ENCODE data around the gene SPATA3. TPM values are rescaled to one million over a fixed set of nuclear protein-coding genes. Genes with fewer than 3 reads are reported as not detected.

SPATA3 gene
- total RNA-seq, 2 donors from 2014 or later, result not detected

DNA sequence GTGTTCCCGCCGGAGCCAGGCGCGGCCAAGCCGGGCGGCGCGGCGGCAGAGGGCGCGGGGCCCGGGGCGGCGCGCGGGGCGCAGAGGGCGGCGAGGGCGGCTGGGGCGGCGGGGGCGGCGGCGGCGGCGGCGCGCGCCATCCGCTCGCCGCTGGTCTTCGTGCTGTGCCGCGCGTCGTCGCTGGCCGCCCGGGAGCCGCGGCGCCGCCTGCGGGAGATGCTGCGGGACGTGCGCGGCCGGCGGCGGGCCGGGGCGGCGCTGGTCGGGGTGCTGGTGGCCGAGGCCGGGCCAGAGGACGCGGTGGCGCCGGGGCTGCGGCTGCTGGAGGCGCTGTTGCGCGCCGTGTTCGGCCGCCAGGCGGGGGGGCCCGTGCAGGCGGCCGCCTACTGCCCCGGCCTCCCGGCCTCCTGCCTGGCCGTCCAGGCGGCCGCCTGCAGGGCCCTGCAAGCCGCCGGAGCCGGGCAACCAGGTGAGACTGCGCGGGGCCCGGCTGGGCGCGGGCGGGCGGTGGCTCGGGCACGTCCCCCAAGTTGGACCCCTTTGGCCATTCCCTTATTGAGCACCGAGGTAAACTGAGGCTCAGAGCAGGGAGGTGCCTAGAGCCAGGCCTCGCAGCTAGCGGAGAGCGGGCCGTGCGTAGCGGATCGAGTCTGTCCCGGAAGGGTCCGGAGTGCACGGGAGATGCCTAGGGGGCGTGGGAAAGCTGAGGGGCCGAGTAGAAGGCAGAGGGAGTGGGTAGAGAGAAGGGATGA is 42.0 kb downstream of the SPATA3 start:
- Histone ChIP-seq H3K36me3 (ENCODE audit: control insufficient read depth, insufficient read depth, low read length) (no peaks in the 10 kb centered on the region), H3K27me3 (ENCODE audit: control insufficient read depth, insufficient read depth, low read length, poor library complexity, severe bottlenecking) (peaks cover 67% of the 10 kb centered on the region), H3K4me3 (ENCODE audit: low read length) (peak overlapping the region; percentile 69), H3K27ac (ENCODE audit: low read depth, low read length) (no peak overlapping the region), H3K9me3 (ENCODE audit: control insufficient read depth, low read length) (no peaks in the 10 kb centered on the region), H3K9ac (ENCODE audit: extremely low read depth, low read length, poor library complexity, severe bottlenecking) (no peak overlapping the region), H3K4me1 (ENCODE audit: control insufficient read depth, insufficient read depth, low read length) (no peaks in the 10 kb centered on the region)
- H3K27ac Mint-ChIP-seq, result no peak overlapping the region
- H3K36me3 Mint-ChIP-seq (ENCODE audit: low read depth), result no peaks in the 10 kb centered on the region
- peaks cover 66% of the 10 kb centered on the region for H3K27me3 Mint-ChIP-seq (ENCODE audit: insufficient read depth)
- peaks cover 10% of the 10 kb centered on the region for H3K4me1 Mint-ChIP-seq
- 1 to 5% methylated on average over 8 to 104 of the region's 104 CpGs for WGBS, 2 experiments (ENCODE audit: insufficient coverage in 1 of 2, insufficient read length in 1 of 2)
- H3K4me3 Mint-ChIP-seq, result peak overlapping the region; percentile 46
- H3K9me3 Mint-ChIP-seq, result no peaks in the 10 kb centered on the region
- DNase-seq, result peak; percentile 71
- TF ChIP-seq CTCF (conservative IDR thresholded peaks at IDR 0.05), result peak; percentile 23

- Histone ChIP-seq H3K4me3 (ENCODE audit: low read length) (peak overlapping the region; percentile 69), H3K27ac (ENCODE audit: low read depth, low read length) (no peak overlapping the region), H3K9ac (ENCODE audit: extremely low read depth, low read length, poor library complexity, severe bottlenecking) (no peak overlapping the region), H3K4me1 (ENCODE audit: control insufficient read depth, insufficient read depth, low read length) (no peaks in the 10 kb centered on the region), H3K27me3 (ENCODE audit: control insufficient read depth, insufficient read depth, low read length, poor library complexity, severe bottlenecking) (peaks cover 60% of the 10 kb centered on the region), H3K9me3 (ENCODE audit: control insufficient read depth, low read length) (no peaks in the 10 kb centered on the region), H3K36me3 (ENCODE audit: control insufficient read depth, insufficient read depth, low read length) (no peaks in the 10 kb centered on the region)
- H3K9me3 Mint-ChIP-seq, result no peaks in the 10 kb centered on the region
- DNase-seq, result peak; percentile 63
- no peak overlapping the region for H3K27ac Mint-ChIP-seq
- peak overlapping the region; percentile 46 for H3K4me3 Mint-ChIP-seq
- 32 to 42% methylated on average over 6 to 20 of the region's 21 CpGs for WGBS, 2 experiments (ENCODE audit: insufficient coverage in 1 of 2, insufficient read length in 1 of 2)
- TF ChIP-seq CTCF (conservative IDR thresholded peaks at IDR 0.05), result no peak
- H3K36me3 Mint-ChIP-seq (ENCODE audit: low read depth), result no peaks in the 10 kb centered on the region
- peaks cover 10% of the 10 kb centered on the region for H3K4me1 Mint-ChIP-seq
- H3K27me3 Mint-ChIP-seq (ENCODE audit: insufficient read depth), result peaks cover 59% of the 10 kb centered on the region
Observed at GRCh38 chr2:231038483-231039293, 42.8 kb downstream of the SPATA3 start.

- Mint-ChIP-seq H3K27ac (no peak overlapping the region), H3K27me3 (ENCODE audit: insufficient read depth) (peaks cover 54% of the 10 kb centered on the region), H3K36me3 (ENCODE audit: low read depth) (no peaks in the 10 kb centered on the region), H3K9me3 (no peaks in the 10 kb centered on the region), H3K4me3 (no peak overlapping the region), H3K4me1 (peaks cover 9% of the 10 kb centered on the region)
- Histone ChIP-seq H3K27ac (ENCODE audit: low read depth, low read length) (no peak overlapping the region), H3K27me3 (ENCODE audit: control insufficient read depth, insufficient read depth, low read length, poor library complexity, severe bottlenecking) (peaks cover 59% of the 10 kb centered on the region), H3K9ac (ENCODE audit: extremely low read depth, low read length, poor library complexity, severe bottlenecking) (no peak overlapping the region), H3K4me3 (ENCODE audit: low read length) (no peak overlapping the region), H3K9me3 (ENCODE audit: control insufficient read depth, low read length) (no peaks in the 10 kb centered on the region), H3K4me1 (ENCODE audit: control insufficient read depth, insufficient read depth, low read length) (no peaks in the 10 kb centered on the region), H3K36me3 (ENCODE audit: control insufficient read depth, insufficient read depth, low read length) (no peaks in the 10 kb centered on the region)
- 83% methylated on average over 6 of the region's 6 CpGs; no CpG with 5 or more reads in 1 of the 2 experiments for WGBS, 2 experiments (ENCODE audit: insufficient coverage in 1 of 2, insufficient read length in 1 of 2)
- TF ChIP-seq CTCF (conservative IDR thresholded peaks at IDR 0.05), result no peak
- DNase-seq, result no peak
Observed at GRCh38 chr2:231039294-231039664, 43.4 kb downstream of the SPATA3 start.

Measured in endodermal cell (in vitro differentiated cells).